Hypothalamus (tissue), 51 donors: ENCODE data around the gene GSG1L.
A peak's percentile ranks its signal among the peaks of the same experiment; 100 is the strongest.

ENCODE experiments used
- DNase-seq, 51 donors: peaks; one replicate each; lab custom pipeline; 2025; lab: John Stamatoyannopoulos, UW

Gene GSG1L

GRCh38 chr16:27828671-27829070, 234.8 kb downstream of the GSG1L start:
- DNase-seq = no peak

DNA sequence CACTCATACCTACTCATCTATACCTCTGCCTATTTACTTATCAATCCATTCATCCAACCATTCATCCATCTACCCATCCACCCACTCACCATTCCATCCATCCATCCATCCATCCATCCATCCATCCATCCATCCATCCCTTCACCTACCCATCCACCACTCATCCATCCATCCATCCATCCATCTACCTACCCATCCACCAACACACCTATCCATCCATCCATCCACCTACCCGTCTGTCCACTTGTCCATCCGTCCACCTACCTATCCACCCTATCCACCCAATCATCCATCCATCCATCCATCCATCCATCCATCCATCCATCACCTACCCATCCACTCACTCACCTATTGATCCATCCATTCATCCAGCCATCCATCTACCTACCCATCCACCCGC, 235.7 kb downstream of the GSG1L start:
- DNase-seq = no peak

DNA sequence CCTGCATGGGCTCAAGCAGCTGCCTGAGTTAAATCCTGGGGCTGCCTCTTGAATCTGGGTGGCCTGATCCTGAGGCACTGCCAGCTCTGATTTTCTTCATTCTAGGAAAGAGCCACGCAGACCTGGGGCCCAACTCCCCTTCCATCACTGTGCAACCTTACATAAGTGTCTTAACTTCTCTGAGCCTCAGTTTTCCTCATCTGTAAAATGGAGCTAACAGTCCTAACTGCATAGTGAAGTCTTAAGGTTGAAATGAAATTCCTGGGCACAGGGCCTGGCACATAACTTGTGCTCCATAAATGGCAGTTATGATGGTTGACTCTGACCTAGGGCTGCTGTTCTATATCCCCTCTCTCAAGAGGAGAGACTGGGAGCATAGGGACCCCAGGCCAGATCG, 236.6 kb downstream of the GSG1L start:
- DNase-seq = no peak

DNA sequence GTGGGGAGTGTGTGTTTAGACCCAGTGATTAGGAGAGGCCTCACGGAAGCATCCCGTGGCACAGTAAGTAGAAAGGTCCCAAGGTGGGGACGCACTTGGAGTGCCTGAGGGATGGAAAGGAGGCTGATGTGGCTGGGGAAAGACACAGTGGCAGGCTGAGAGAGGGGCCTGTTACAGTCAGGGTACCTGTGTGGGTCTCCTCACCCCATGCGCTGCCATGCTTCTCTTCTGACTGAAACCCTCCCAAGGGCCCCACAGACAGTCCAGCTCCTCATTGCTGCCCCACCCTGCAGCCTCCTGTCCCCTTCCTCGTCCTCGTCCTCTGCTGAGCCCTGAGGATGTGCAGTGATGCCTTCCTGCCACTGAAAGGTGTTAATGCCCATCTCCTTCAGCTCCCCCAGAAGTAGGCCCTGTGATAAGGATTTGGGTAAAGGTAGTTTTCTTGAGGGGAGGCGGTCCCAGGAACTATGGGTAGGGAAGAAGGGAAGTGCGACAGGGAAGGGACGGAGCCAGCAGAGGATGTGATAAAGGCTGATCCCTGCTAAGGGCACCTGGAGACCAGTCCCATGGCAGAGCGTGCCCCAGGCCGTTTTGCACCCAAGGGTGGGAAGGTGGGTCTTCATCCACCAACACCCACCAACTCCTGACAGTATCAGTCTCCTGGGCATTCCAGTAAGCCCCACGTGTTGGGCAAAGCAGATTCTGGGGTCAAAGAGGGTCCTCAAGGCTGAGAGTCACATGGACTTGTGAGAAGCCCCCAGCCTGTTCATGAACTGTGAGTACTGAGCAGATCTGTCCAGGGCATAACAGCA, 237.2 kb downstream of the GSG1L start:
- no peak for DNase-seq

GRCh38 chr16:27824786-27825185, 238.7 kb downstream of the GSG1L start:
- no peak for DNase-seq

- no peak for DNase-seq
These were observed 239.5 kb downstream of the GSG1L start for GRCh38 chr16:27824006-27824405.

GRCh38 chr16:27823421-27823820, 240.1 kb downstream of the GSG1L start:
- no peak for DNase-seq

- DNase-seq = no peak
These were observed 240.5 kb downstream of the GSG1L start for GRCh38 chr16:27822996-27823395.

GRCh38 chr16:27822529-27822928, 241.0 kb downstream of the GSG1L start:
- DNase-seq = no peak

GRCh38 chr16:27820646-27821345, 242.7 kb downstream of the GSG1L start:
- DNase-seq = no peak

DNA sequence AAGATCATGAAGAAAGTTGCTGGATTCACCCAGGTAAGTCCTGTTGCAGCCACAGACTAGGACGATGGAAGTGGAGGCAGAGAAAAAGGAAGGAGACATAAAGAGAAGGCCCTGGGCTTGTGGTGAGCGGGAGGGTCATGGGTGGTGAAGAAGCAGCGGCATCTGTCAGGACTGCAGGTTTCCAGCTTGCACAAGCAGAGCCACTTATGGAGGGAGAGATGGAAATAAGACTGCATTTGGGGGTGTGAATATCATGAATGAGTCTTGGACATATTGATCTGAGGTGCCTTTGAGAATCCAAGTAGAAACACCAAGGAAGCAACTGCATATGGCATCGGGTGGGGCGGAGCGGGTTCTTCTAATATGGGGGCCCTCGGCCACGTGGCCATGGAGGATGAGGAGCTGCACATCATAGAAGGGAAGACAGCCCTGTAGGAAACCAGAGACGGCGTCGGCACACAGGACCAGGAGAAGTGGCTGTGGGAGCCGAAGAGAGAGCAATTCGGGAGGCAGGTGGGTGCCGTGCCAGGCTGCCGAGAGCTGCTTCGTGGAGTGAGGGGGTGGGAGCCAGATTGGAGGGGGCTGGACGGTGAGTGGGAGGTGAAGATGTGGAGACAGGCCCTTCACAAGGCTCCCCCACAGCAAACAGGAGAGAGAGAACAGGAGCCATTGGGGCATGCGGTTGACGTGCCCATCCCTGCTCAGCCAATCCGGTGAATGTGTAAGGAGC, 243.5 kb downstream of the GSG1L start:
- no peak for DNase-seq

DNA sequence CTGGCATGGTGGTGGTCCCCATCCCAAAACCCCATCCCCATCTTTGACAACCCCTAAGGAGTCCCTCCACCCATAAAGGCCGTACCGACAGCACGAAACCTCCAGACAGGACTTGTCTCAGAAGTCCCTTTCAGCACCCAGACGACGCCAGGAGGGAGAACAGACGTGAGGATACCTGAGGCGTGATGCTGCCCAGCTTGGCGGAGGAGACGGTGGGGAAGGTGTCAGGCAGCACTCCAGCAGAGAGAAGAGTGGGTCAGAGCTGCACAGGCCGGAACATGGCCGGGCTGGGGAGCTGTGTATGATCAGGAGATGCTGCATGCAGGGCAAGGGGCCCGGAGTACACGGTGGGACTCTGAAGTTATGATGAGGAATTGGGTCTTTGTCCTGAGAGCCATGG, 244.2 kb downstream of the GSG1L start:
- DNase-seq = no peak

DNA sequence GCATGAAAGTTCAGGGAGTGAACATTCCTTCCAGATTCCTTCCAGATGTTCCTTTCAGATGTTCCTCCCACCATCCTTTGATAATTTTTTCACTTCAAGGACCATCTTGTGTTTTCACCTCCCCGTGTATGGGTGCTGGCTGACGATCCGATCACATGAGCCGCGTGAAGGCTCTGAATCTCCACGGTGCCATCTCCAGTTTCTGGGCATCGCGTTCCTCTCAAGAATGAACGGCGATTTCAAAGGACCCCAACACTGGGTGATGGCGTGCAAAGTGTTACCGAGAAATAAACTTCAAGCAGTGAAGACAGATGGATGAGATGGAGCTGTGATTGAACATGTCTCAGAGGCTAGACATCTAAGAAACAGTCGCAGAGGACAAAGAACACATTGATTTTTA, 245.3 kb downstream of the GSG1L start:
- DNase-seq = no peak

DNA sequence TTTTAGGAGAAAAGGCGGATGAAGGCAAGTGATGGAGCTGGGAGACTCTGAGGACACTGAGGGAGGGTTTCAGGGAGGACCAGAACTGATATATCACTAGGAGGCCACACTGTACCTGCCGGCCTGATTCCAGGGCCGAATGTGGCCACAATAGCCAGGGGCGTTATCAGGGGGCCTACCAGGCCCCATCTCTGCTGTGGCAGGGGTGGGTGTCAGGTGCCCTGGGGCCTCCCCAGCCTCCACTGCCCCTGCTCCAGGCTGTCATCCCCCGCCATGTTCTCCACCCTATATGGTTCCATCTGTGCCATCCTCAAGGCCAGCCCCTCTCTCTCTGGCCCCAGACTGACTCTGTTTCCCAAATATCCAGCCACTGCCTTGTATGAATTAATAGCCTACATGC, 246.5 kb downstream of the GSG1L start:
- DNase-seq = no peak

GRCh38 chr16:27816561-27816960, 247.0 kb downstream of the GSG1L start:
- DNase-seq = peak in 25 of 51 donors; percentile 6 to 62 (median 29)

GRCh38 chr16:27813591-27813990, 249.9 kb downstream of the GSG1L start:
- no peak for DNase-seq

GRCh38 chr16:27811881-27812280, 251.6 kb downstream of the GSG1L start:
- no peak for DNase-seq

DNA sequence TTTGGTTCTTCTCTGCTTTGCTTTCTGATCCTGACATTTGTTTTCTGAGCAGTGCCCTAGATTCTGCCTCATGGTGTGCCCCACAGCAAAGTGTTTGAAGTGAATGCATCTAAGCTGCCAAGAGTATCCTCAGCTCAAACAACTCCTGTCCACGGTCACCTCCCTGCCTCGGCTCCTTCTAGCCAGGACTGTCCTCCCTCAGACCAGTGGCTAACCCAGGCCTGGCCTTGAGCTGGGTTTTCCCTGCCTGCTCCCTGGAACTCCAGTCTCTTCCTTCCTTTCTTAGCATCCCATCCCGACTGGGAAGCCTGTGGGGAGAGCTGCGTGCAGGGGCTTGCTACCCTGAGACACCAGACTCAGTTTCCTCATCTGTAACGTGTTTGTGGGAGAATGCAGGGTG, 256.5 kb downstream of the GSG1L start:
- no peak for DNase-seq

- DNase-seq = no peak
These were observed 257.1 kb downstream of the GSG1L start for GRCh38 chr16:27806388-27806787.

GRCh38 chr16:27805828-27806351, 257.6 kb downstream of the GSG1L start:
- no peak for DNase-seq
